ENCODE measurements around the gene ASPDH. TPM values are rescaled to one million over a fixed set of nuclear protein-coding genes. Genes with fewer than 3 reads are reported as not detected.

The ASPDH gene
- total RNA-seq, 2 experiments from 2014 or later, result not detected

DNA sequence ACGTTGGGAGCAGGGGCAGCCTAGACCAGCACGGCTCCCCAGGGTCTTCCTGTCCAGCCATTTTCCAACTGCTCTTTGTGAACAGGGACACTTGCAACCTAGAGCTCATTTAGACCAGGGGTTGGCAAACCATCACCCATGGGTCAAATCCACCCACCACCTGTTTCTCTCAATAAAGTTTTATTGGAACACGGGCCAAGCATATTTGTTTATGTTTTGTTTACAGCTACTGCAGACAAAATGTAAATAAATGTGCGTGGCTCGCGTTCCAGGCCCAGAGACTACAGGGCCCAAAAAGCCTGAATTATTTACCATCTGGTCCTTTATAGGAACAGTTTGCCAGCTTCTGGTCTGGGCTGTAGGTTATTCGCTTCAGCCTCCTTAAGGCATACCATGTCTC, 50.7 kb downstream of the ASPDH start:
- TF ChIP-seq, protein P1, sequence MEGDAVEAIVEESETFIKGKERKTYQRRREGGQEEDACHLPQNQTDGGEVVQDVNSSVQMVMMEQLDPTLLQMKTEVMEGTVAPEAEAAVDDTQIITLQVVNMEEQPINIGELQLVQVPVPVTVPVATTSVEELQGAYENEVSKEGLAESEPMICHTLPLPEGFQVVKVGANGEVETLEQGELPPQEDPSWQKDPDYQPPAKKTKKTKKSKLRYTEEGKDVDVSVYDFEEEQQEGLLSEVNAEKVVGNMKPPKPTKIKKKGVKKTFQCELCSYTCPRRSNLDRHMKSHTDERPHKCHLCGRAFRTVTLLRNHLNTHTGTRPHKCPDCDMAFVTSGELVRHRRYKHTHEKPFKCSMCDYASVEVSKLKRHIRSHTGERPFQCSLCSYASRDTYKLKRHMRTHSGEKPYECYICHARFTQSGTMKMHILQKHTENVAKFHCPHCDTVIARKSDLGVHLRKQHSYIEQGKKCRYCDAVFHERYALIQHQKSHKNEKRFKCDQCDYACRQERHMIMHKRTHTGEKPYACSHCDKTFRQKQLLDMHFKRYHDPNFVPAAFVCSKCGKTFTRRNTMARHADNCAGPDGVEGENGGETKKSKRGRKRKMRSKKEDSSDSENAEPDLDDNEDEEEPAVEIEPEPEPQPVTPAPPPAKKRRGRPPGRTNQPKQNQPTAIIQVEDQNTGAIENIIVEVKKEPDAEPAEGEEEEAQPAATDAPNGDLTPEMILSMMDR (IDR thresholded peaks at IDR 0.05), result no peak
- DNase-seq (no peak), ATAC-seq (ENCODE audit: poor library complexity) (no peak)
- Mint-ChIP-seq H3K27me3 (peaks cover 42% of the 10 kb centered on the region), H3K4me1 (ENCODE audit: low read depth) (no peaks in the 10 kb centered on the region), H3K36me3 (ENCODE audit: low read depth) (no peaks in the 10 kb centered on the region), H3K4me3 (no peak overlapping the region), H3K27ac (no peak overlapping the region), H3K9me3 (no peaks in the 10 kb centered on the region)
- CTCF ChIA-PET, result interaction anchor here (0.8 kb wide), 1 partner anchor 96 kb away, joined by 3 read pairs; no protein-coding TSS in a partner anchor
- POLR2A ChIA-PET, result interaction anchor here (1.4 kb wide), 1 partner anchor 79 kb away, joined by 4 read pairs; the partner anchor contains the start of gene POLD1
- H3K4me1 ChIP-seq (ENCODE audit: insufficient read depth, low read length), result peaks cover 5% of the 10 kb centered on the region
- H3K27me3 ChIP-seq (ENCODE audit: control insufficient read depth in 1 of 2, insufficient read depth in 2 of 2, low read length in 2 of 2), result peaks cover 4 to 13% of the 10 kb centered on the region in 2 experiments
- intact Hi-C loops (cut with DNase I, micrococcal nuclease), result no loop called here
- H3K27ac ChIP-seq (ENCODE audit: low read depth in 1 of 2, low read length in 2 of 2), result no peak overlapping the region
- no peak overlapping the region for H3K4me3 ChIP-seq (ENCODE audit: low read length)
- H3K9me3 ChIP-seq (ENCODE audit: control insufficient read depth in 1 of 2, insufficient read depth in 1 of 2, low read length in 2 of 2), result no peaks in the 10 kb centered on the region
- no peaks in the 10 kb centered on the region for H3K36me3 ChIP-seq (ENCODE audit: insufficient read depth, low read length)

Other genes with a start within 250 kb of the ASPDH start
- 1 to 10 TPM; 1.6 to 2.0 TPM for gene KCNC3, start 184.5 kb downstream of the ASPDH start, total RNA-seq
- under 1 TPM; 0.61 to 0.91 TPM for gene NAPSA, start 148.3 kb downstream of the ASPDH start, total RNA-seq
- gene NR1H2, start 137.5 kb downstream of the ASPDH start, total RNA-seq, result 100 to 1,000 TPM; 261 to 265 TPM
- gene POLD1, start 129.6 kb downstream of the ASPDH start, total RNA-seq, result 10 to 100 TPM; 22.1 to 24.2 TPM
- gene SPIB, start 95.0 kb downstream of the ASPDH start, total RNA-seq, result under 1 TPM; 0.42 to 0.52 TPM
- gene MYBPC2, start 81.0 kb downstream of the ASPDH start, total RNA-seq, result under 1 TPM in 1 of 2 experiments, not detected in 1; 0.08 TPM
- gene EMC10, start 37.4 kb downstream of the ASPDH start, total RNA-seq, result 10 to 100 TPM; 80.0 to 80.3 TPM
- under 1 TPM in 1 of 2 experiments, not detected in 1; 0.50 TPM for gene GARIN5A, start 37.1 kb downstream of the ASPDH start, total RNA-seq
- gene JOSD2, start 2.7 kb downstream of the ASPDH start, total RNA-seq, result 10 to 100 TPM; 11.7 to 11.9 TPM
- gene LRRC4B, start 54.5 kb upstream of the ASPDH start, total RNA-seq, result not detected
- not detected for gene SYT3, start 126.0 kb upstream of the ASPDH start, total RNA-seq
- not detected for gene C19orf81, start 135.5 kb upstream of the ASPDH start, total RNA-seq
- not detected for gene SHANK1, start 205.9 kb upstream of the ASPDH start, total RNA-seq
- 1 to 10 TPM; 3.1 to 3.3 TPM for gene CLEC11A, start 209.5 kb upstream of the ASPDH start, total RNA-seq